SK-N-SH treated with all-trans-retinoic acid at 6 μM for 48 hours (cell line): ENCODE data around the gene PKNOX2.

ENCODE experiments used
- ATAC-seq: fragments of 200-7000 bp; cut with Tn5 transposase; 3 replicates; pipeline ENCODE4 v1.9.1; 2020; ENCODE audit warnings: mild to moderate bottlenecking, moderate library complexity
- ARNTL ChIP-seq: fragments of 450-650 bp; formaldehyde crosslinking; IDR thresholded peaks from 2 replicates; pipeline ENCODE4 v1.5.0; 2020; ENCODE audit warnings: low read depth, mild to moderate bottlenecking, moderate library complexity, borderline replicate concordance
- BACH2 ChIP-seq: fragments of 250-450 bp; sonication (Bioruptor Pico); IDR thresholded peaks from 2 replicates; pipeline ENCODE4 v1.9.0; 2021; ENCODE audit warnings: mild to moderate bottlenecking, borderline replicate concordance
- CREB5 ChIP-seq: fragments of 250-450 bp; sonication (Bioruptor Pico); IDR thresholded peaks from 2 replicates; pipeline ENCODE4 v1.5.1; 2020; ENCODE audit warnings: low read depth, mild to moderate bottlenecking, moderate library complexity
- CSDC2 ChIP-seq: fragments of 250-450 bp; sonication (Bioruptor Pico); IDR thresholded peaks from 2 replicates; pipeline ENCODE4 v1.5.0; 2020; ENCODE audit warnings: mild to moderate bottlenecking, moderate library complexity
- CSRNP3 ChIP-seq: fragments of 250-450 bp; sonication (Bioruptor Pico); IDR thresholded peaks from 2 replicates; pipeline ENCODE4 v1.5.1; 2021; ENCODE audit warnings: mild to moderate bottlenecking, moderate library complexity
- ESRRG ChIP-seq: fragments of 250-450 bp; sonication (Bioruptor Pico); IDR thresholded peaks from 2 replicates; pipeline ENCODE4 v1.6.1; 2021; ENCODE audit warnings: mild to moderate bottlenecking
- GLIS3 ChIP-seq: fragments of 250-450 bp; sonication (Bioruptor Pico); IDR thresholded peaks from 2 replicates; pipeline ENCODE4 v1.5.0; 2020; ENCODE audit warnings: mild to moderate bottlenecking, moderate library complexity
- ISL1 ChIP-seq: fragments of 250-450 bp; sonication (Bioruptor Pico); IDR thresholded peaks from 2 replicates; pipeline ENCODE4 v2.1.2; 2022; ENCODE audit warnings: mild to moderate bottlenecking, moderate library complexity
- OSR1 ChIP-seq: fragments of 250-450 bp; sonication (Bioruptor Pico); IDR thresholded peaks from 2 replicates; pipeline ENCODE4 v1.8.0; 2022; ENCODE audit warnings: moderate library complexity, mild to moderate bottlenecking, inconsistent platforms
- PATZ1 ChIP-seq: fragments of 250-450 bp; sonication (Bioruptor Pico); IDR thresholded peaks from 2 replicates; pipeline ENCODE4 v1.8.0; 2020; ENCODE audit warnings: mild to moderate bottlenecking, moderate library complexity, borderline replicate concordance
- POU6F1 ChIP-seq: fragments of 250-450 bp; sonication (Bioruptor Pico); IDR thresholded peaks from 2 replicates; pipeline ENCODE4 v1.8.0; 2021; ENCODE audit warnings: low read depth, mild to moderate bottlenecking, moderate library complexity, borderline replicate concordance
- PPARA ChIP-seq: fragments of 250-450 bp; sonication (Bioruptor Pico); IDR thresholded peaks from 2 replicates; pipeline ENCODE4 v1.5.0; 2020; ENCODE audit warnings: mild to moderate bottlenecking, borderline replicate concordance
- RARB ChIP-seq: fragments of 250-450 bp; sonication (Bioruptor Pico); IDR thresholded peaks from 2 replicates; pipeline ENCODE4 v1.8.0; 2021; ENCODE audit warnings: mild to moderate bottlenecking, moderate library complexity
- SNAI2 ChIP-seq: fragments of 250-450 bp; sonication (Bioruptor Pico); IDR thresholded peaks from 2 replicates; pipeline ENCODE4 v1.5.0; 2020; ENCODE audit warnings: mild to moderate bottlenecking, moderate library complexity
- TCF4 ChIP-seq: fragments of 250-450 bp; sonication (Bioruptor Pico); IDR thresholded peaks from 2 replicates; pipeline ENCODE4 v1.8.0; 2021; ENCODE audit warnings: mild to moderate bottlenecking, moderate library complexity, borderline replicate concordance
- TOX ChIP-seq: fragments of 250-450 bp; sonication (Bioruptor Pico); IDR thresholded peaks from 2 replicates; pipeline ENCODE4 v1.8.0; 2021; ENCODE audit warnings: mild to moderate bottlenecking, moderate library complexity, borderline replicate concordance
- TSHZ2 ChIP-seq: fragments of 250-450 bp; sonication (Bioruptor Pico); IDR thresholded peaks from 2 replicates; pipeline ENCODE4 v1.5.0; 2020; ENCODE audit warnings: mild to moderate bottlenecking, moderate library complexity
- ZC3H10 ChIP-seq: fragments of 250-450 bp; sonication (Bioruptor Pico); IDR thresholded peaks from 2 replicates; pipeline ENCODE4 v1.5.1; 2021; ENCODE audit warnings: mild to moderate bottlenecking, moderate library complexity
- ZFP3 ChIP-seq: fragments of 250-450 bp; sonication (Bioruptor Pico); IDR thresholded peaks from 2 replicates; pipeline ENCODE4 v1.5.0; 2020; ENCODE audit warnings: mild to moderate bottlenecking, moderate library complexity
- ZNF565 ChIP-seq: fragments of 450-650 bp; formaldehyde crosslinking; conservative IDR thresholded peaks from 2 replicates; pipeline ENCODE4 v1.5.0; 2020; ENCODE audit warnings: low read depth, mild to moderate bottlenecking, moderate library complexity
- ZNF70 ChIP-seq: fragments of 450-650 bp; formaldehyde crosslinking; IDR thresholded peaks from 2 replicates; pipeline ENCODE4 v1.5.0; 2020; ENCODE audit warnings: mild to moderate bottlenecking, moderate library complexity
- ZNF8 ChIP-seq: fragments of 450-650 bp; formaldehyde crosslinking; IDR thresholded peaks from 2 replicates; pipeline ENCODE4 v1.5.0; 2020; ENCODE audit warnings: mild to moderate bottlenecking, moderate library complexity

Gene PKNOX2

GRCh38 chr11:125330462-125331325 lies 166.1 kb downstream of the PKNOX2 start:
- no peak for ATAC-seq
- TF ChIP-seq ARNTL (no peak), ISL1 (CRISPR knock-in tag) (no peak), ZNF70 (CRISPR knock-in tag) (no peak), ZNF8 (CRISPR knock-in tag) (no peak), GLIS3 (CRISPR knock-in tag) (no peak), TOX (CRISPR knock-in tag) (no peak), CSRNP3 (CRISPR knock-in tag) (no peak)

- TF ChIP-seq TCF4 (no peak), TOX (CRISPR knock-in tag) (no peak), PPARA (CRISPR knock-in tag) (no peak), OSR1 (CRISPR knock-in tag) (no peak), ISL1 (CRISPR knock-in tag) (no peak)
Observed at GRCh38 chr11:125331357-125332035, 166.9 kb downstream of the PKNOX2 start.

GRCh38 chr11:125332821-125333220 lies 168.3 kb downstream of the PKNOX2 start:
- TF ChIP-seq ESRRG (no peak), TSHZ2 (CRISPR knock-in tag) (no peak), CREB5 (no peak), ZFP3 (no peak), TCF4 (no peak), SNAI2 (no peak), OSR1 (CRISPR knock-in tag) (no peak), CSRNP3 (CRISPR knock-in tag) (no peak), POU6F1 (CRISPR knock-in tag) (no peak), TOX (CRISPR knock-in tag) (no peak), CSDC2 (CRISPR knock-in tag) (no peak), ZNF8 (CRISPR knock-in tag) (no peak), ZNF70 (CRISPR knock-in tag) (no peak), ZNF565 (CRISPR knock-in tag) (no peak), RARB (CRISPR knock-in tag) (no peak), GLIS3 (CRISPR knock-in tag) (no peak), ZC3H10 (CRISPR knock-in tag) (no peak), PATZ1 (no peak), BACH2 (CRISPR knock-in tag) (no peak)
- ATAC-seq = no peak

More at GRCh38 chr11:125331357-125332035, 166.9 kb downstream of the PKNOX2 start:
- no peak for ATAC-seq
